ENCODE measurements around the gene ZSCAN9.

ZSCAN9 gene

DNA sequence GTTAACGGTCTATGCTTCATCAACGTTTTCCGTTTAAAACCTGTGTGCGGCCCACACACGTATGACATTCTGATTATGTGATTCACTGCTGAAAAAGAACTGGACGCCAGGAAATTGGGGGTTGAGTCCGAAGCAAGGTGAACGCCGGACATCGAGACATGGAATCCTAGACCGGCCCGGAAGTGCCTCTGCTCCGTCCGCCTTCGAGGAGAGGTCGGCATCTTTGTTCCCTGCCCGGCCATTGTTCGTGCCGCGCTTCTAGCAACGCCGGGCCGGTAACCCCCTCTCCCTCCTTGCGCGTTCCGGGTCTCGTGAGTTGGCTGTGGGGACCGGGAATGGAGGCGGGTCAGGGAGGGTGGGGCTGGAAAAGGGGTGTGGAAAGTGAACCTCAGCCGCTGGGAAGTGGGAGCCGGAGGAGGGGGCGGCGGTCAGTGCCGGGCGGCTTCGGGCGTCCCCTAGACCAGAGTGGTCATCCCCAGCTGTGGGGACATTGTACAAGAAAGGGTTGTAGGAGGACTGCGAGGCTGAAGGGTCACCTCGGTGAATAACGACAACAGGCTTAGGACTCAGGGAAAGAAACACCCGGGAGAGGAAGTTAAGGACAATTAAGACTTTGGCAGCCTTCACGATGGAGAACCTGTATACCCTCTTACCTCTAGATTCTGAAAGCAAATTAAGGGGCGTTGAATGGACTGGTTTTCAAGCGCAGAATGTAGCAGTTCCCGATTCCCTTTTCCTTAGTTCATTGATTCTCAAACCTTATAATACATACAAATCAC is at the start of gene ZSCAN9:
Gene ZSCAN9, plus strand, starts transcription at position 220 of the 779 bp plus-strand sequence. CDS start 1,810 bp downstream, outside the sequence.
- TF ChIP-seq EZH2 (optimal IDR thresholded peaks at IDR 0.05; ENCODE audit: low read depth, low read length) (no peak), EZH2phosphoT487 (IDR thresholded peaks at IDR 0.05; ENCODE audit: low read length) (no peak)
- TF ChIP-seq, protein P1, sequence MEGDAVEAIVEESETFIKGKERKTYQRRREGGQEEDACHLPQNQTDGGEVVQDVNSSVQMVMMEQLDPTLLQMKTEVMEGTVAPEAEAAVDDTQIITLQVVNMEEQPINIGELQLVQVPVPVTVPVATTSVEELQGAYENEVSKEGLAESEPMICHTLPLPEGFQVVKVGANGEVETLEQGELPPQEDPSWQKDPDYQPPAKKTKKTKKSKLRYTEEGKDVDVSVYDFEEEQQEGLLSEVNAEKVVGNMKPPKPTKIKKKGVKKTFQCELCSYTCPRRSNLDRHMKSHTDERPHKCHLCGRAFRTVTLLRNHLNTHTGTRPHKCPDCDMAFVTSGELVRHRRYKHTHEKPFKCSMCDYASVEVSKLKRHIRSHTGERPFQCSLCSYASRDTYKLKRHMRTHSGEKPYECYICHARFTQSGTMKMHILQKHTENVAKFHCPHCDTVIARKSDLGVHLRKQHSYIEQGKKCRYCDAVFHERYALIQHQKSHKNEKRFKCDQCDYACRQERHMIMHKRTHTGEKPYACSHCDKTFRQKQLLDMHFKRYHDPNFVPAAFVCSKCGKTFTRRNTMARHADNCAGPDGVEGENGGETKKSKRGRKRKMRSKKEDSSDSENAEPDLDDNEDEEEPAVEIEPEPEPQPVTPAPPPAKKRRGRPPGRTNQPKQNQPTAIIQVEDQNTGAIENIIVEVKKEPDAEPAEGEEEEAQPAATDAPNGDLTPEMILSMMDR (IDR thresholded peaks at IDR 0.05; ENCODE audit: low read length): no peak
- Histone ChIP-seq H3K27me3 (replicated peaks; ENCODE audit: insufficient read depth, low read length) (peaks cover 23% of the 10 kb centered on the region), H3K36me3 (replicated peaks; ENCODE audit: insufficient read depth, low read length) (no peaks in the 10 kb centered on the region), H3K9me2 (replicated peaks; ENCODE audit: insufficient read depth, low read length) (no peaks in the 10 kb centered on the region), H3K9ac (ENCODE audit: low read length) (peak within 1 kb of the TSS; percentile 69; the same call in 1 of the 2 replicates), H3K9me3 (replicated peaks; ENCODE audit: insufficient read depth, low read length) (no peaks in the 10 kb centered on the region), H2AFZ (ENCODE audit: low read length) (peak within 1 kb of the TSS; percentile 93), H4K20me1 (ENCODE audit: insufficient read depth, low read length) (no peaks in the 10 kb centered on the region), H3K79me2 (ENCODE audit: low read length) (peaks cover 9% of the 10 kb centered on the region), H3K27ac (ENCODE audit: low read length) (no peak within 1 kb of the TSS), H3K4me3 (ENCODE audit: low read length) (peak within 1 kb of the TSS; percentile 88), H3F3A (ENCODE audit: insufficient read depth, low read length) (no peaks in the 10 kb centered on the region), H3K4me1 (ENCODE audit: low read length) (peaks cover 6% of the 10 kb centered on the region), H3K4me2 (ENCODE audit: low read depth, low read length) (peak within 1 kb of the TSS; percentile 93)
- DNase-seq: peak; percentile 81

GRCh38 chr6:28176373-28176772 is 48.7 kb upstream of the ZSCAN9 start:
- Histone ChIP-seq H2AFZ (ENCODE audit: low read length) (no peak overlapping the region), H3K36me3 (replicated peaks; ENCODE audit: insufficient read depth, low read length) (no peaks in the 10 kb centered on the region), H4K20me1 (ENCODE audit: insufficient read depth, low read length) (no peaks in the 10 kb centered on the region), H3K27ac (ENCODE audit: low read length) (no peak overlapping the region), H3F3A (ENCODE audit: insufficient read depth, low read length) (no peaks in the 10 kb centered on the region), H3K4me2 (ENCODE audit: low read depth, low read length) (no peak overlapping the region), H3K27me3 (replicated peaks; ENCODE audit: insufficient read depth, low read length) (no peaks in the 10 kb centered on the region), H3K79me2 (ENCODE audit: low read length) (no peaks in the 10 kb centered on the region), H3K9me2 (replicated peaks; ENCODE audit: insufficient read depth, low read length) (no peaks in the 10 kb centered on the region), H3K4me3 (ENCODE audit: low read length) (no peak overlapping the region), H3K9me3 (replicated peaks; ENCODE audit: insufficient read depth, low read length) (no peaks in the 10 kb centered on the region), H3K4me1 (ENCODE audit: low read length) (no peaks in the 10 kb centered on the region), H3K9ac (ENCODE audit: low read length) (no peak overlapping the region)
- TF ChIP-seq, protein P1 (IDR thresholded peaks at IDR 0.05; ENCODE audit: low read length): no peak
- TF ChIP-seq EZH2phosphoT487 (IDR thresholded peaks at IDR 0.05; ENCODE audit: low read length) (no peak), EZH2 (optimal IDR thresholded peaks at IDR 0.05; ENCODE audit: low read depth, low read length) (no peak)
- DNase-seq: no peak

DNA sequence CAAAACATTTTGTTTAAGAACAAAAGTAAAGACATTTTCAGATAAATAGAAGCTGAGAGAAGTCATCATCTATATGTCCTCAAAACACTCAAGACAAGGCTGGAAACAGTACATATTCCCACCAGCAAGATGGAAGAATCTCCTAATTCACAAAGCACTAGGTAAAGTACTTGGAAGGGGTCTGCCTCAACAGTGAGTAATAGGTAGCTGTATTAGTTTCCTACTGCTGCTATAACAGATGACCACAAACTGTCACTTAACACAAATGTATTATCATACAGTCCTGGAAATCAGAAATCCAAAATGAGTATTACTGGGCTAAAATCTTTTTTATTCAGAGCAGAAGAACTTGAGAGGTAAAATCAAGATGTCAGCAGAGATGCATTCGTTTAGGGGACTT is 42.8 kb upstream of the ZSCAN9 start:
- no peaks in the 10 kb centered on the region for H3K4me1 ChIP-seq (ENCODE audit: low read length)
- TF ChIP-seq EZH2 (optimal IDR thresholded peaks at IDR 0.05; ENCODE audit: low read depth, low read length) (no peak), EZH2phosphoT487 (IDR thresholded peaks at IDR 0.05; ENCODE audit: low read length) (no peak)
- TF ChIP-seq, protein P1 (IDR thresholded peaks at IDR 0.05; ENCODE audit: low read length): no peak
- no peaks in the 10 kb centered on the region for H3K79me2 ChIP-seq (ENCODE audit: low read length)
- no peaks in the 10 kb centered on the region for H3K27me3 ChIP-seq (replicated peaks; ENCODE audit: insufficient read depth, low read length)
- H3K4me2 ChIP-seq (ENCODE audit: low read depth, low read length): no peak overlapping the region
- H3K27ac ChIP-seq (ENCODE audit: low read length): no peak overlapping the region
- H4K20me1 ChIP-seq (ENCODE audit: insufficient read depth, low read length): no peaks in the 10 kb centered on the region
- no peaks in the 10 kb centered on the region for H3K36me3 ChIP-seq (replicated peaks; ENCODE audit: insufficient read depth, low read length)
- no peak overlapping the region for H3K4me3 ChIP-seq (ENCODE audit: low read length)
- no peaks in the 10 kb centered on the region for H3F3A ChIP-seq (ENCODE audit: insufficient read depth, low read length)
- no peak overlapping the region for H2AFZ ChIP-seq (ENCODE audit: low read length)
- H3K9me2 ChIP-seq (replicated peaks; ENCODE audit: insufficient read depth, low read length): no peaks in the 10 kb centered on the region
- no peak for DNase-seq
- H3K9ac ChIP-seq (ENCODE audit: low read length): no peak overlapping the region
- no peaks in the 10 kb centered on the region; the same call in 1 of the 2 replicates for H3K9me3 ChIP-seq (replicated peaks; ENCODE audit: insufficient read depth, low read length)
